NOMO-1 (cell line): ENCODE results near the gene CRTAP.
"Not testable (repeated sequence)": the region's sequence is repeated elsewhere in the genome, so short reads cannot be mapped to it uniquely, and the experiment has no call there.

Experiments
- DNase-seq, 2 experiments: peaks; one replicate each; lab custom pipeline; 2025; ENCODE audit not compliant: unreplicated experiment in 2 of 2; lab: John Stamatoyannopoulos, UW

Gene CRTAP

DNA sequence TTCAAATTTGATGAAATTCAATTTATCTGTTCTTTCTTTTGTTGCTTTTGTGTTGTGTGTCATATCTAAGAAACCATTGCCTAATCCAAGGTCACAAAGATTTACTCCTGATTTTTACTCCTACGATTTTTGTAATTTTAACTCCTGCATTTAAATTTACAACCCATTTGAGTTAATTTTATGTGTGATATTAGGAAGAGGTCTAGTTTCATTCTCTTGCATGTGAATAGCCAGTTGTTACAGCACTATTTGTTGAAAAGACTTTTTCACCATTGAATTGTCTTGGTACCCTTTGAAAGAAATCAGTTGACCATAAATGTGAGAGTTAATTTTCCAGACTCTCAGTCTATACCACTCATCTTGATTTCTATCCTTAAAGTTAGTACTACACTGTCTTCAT, 23.9 kb downstream of the CRTAP start:
- DNase-seq = no peak

DNA sequence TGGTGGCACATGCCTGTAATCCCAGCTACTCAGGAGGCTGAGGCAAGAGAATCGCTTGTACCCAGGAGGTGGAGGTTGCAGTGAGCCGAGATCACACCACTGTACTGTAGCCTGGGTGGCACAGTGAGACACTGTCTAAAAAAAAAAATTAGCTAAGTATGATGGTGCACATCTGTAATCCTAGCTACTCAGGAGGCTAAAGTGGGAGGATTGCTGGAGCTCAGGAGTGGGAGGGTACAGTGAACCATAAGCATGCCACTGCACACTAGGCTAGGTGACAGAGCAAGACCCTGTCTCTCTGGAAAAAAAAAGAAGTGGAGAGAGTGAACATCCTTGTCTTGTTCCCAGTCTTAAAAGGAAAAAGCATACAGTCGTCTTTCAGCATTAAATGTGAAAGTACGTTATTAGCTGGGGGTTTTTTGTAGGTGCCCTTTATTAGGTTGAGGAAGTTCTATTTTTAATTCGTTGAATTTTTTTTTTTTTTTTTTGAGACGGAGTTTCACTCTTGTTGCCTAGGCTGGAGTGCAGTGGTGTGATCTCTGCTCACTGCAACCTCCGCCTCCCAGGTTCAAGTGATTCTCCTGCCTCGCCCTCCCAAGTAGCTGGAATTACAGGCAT, 25.3 kb downstream of the CRTAP start:
- not testable (repeated sequence) for DNase-seq

DNA sequence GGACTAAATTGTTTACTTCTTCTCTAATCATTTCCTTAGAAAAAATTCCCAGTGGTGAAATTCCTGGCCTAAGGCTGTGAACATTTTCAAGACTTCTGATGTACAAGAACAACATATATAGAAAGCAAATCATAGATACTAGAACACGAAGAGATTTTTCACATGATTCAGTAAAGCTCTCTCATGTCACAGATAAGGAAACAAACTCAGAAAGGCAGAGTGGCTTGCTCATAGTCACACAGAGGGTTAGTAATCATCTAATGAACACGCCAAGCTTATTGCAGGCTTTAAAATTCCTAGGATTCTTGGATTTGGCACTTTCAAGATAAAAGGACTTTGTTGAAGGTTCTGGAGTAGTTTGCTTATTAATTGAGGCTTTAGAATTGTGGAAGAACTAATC, 26.2 kb downstream of the CRTAP start:
- DNase-seq = no peak

DNA sequence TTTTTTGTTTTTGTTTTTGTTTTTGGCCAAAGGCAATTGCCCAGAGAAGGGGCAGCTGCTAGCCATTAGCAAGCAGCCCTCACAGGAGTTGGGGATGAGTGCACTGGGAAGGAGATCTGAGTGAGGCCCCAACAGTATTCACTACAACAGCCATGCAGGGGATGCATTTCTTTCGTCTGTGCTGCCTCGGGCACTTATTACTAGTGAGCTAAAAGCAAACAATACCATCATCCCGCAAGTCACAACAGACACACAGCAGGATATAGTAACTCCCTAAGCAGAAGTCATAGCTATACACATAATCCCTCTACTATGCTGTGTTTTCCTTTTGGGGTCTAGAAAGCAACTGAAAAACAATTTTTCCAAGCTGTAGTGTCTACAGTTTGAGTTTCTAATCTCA, 27.2 kb downstream of the CRTAP start:
- DNase-seq = no peak

DNA sequence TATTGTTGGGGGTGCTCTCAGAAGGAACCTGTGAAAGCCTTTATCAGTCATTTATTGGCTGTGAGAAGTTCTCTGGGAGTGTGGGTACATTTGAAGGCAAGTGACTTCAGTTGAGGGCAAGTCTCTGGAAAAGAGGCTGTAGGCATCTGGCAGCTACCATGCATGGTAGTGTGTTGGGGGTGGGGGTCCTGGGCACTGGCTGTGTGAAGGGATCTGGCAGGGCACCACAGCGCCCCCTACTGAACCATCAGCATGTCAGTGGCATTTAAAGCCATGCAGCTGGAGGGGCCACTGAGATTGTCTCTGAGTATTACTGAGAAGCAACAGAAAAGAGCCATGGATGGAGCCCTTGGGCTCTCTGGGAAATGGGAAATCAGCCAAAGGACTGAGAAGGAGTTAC, 30.6 kb downstream of the CRTAP start:
- no peak for DNase-seq

DNA sequence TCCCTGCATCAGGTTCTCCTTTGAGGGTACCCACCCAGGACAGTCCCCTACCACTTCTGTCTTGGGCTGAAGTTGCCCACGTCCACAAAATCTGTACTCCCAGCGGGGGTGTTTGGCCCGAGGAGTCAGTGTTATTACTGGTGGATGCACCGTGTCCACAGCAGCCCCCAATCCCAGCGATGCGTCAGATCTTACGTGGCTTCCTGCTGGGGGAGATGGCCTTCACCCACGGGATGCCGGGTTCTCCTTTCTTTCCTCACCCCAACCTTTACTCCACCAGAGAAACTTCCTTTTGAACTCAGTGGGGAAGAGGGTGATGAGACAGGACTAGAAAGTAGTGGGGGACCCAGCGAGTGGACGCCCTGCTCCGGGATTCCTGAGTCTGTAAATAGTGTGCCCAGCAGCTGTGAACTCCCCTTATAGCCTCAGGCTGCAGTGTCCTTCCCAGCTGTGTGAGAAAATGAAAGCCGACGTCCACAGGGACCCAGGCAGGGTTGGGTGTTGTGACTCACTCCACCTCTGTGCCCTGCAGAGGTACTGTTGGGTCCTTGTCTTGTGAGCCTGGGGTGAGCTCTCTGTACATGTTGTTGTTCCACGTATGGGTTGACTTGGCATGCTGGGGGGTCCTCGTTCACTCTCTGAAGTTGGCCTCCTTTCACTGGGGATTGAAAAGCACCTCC, 31.5 kb downstream of the CRTAP start:
- DNase-seq = no peak

DNA sequence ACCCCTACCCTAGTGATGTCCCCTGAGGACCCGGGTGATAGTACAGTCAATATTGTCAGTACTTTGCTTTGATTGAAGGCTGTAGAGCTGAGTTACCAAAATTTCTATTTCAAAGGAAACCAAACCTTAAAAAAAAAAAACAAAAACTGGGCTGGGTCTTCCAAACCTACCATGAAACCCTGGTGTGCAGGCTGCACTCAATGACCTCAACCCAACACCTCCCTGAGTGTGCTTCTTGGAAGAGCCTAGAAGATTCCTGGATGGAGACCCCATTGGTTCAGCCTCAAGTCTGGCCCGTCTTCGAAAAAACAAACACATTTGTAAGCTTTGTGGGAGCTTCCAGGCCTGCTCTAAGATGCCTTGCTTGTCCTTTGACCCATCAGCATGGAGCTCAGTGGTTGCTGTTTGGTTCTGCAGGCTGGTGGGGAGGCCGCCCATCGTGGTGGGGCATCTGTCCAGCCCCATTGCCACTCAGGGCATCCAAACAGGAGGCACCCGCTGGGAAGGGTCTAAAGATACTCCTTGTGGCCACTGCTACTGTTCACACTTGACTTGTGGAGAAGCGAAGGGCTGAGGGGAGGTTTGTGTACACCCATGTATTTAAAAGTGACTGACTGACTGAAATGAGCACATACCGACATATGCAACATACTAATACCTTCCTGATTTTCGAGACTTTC, 32.2 kb downstream of the CRTAP start:
- no peak for DNase-seq

DNA sequence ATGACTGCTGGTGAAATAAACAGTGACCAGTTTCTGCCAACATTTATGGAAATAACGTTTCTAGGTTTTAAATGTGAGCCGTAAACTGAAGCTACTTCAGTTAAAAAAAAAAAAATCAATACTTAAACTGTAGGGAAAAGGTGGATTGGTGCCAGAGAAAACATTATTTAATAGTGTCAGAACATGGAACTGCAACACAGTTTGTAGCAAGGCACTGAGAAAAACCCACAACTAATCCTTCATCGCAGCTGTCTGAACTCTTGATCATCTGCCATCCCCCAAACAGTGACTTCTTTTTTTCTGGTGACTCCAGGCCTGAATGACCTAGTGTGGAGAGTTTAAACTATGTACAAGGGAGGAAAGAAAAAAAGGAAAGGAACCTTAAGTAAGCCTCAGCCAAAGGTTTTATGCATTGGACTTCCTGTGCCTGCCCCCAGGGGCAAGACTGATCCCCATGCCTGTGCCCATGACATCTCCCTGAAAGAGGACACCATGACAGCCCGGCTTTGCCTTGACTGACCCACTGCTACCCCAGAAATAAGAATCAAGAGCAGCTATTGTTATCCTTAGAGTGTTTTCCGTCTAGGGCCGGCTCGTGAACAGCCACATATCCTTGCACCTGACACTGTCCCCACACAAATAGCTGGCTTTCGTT, 33.1 kb downstream of the CRTAP start:
- no peak for DNase-seq

DNA sequence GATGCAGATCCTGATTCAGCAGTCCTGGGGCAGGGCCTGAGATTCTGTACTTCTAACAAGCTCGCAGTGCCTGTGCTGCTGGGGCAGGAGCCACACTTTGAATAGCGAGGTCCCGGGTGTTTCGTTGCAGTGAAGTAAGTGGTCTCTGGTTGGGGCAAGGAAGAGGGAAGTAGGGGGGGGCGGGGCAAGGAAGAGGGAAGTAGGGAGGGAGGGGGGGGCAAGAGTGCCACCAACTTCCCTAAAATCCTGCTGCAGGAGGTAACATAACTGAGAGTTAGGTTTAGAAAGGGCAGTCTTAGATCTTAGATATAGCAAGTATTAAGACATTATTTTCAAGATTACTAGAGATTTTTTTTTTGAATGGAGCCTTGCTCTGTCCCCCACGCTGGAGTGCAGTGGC, 35.5 kb downstream of the CRTAP start:
- DNase-seq = peak; percentile 26 to 54

DNA sequence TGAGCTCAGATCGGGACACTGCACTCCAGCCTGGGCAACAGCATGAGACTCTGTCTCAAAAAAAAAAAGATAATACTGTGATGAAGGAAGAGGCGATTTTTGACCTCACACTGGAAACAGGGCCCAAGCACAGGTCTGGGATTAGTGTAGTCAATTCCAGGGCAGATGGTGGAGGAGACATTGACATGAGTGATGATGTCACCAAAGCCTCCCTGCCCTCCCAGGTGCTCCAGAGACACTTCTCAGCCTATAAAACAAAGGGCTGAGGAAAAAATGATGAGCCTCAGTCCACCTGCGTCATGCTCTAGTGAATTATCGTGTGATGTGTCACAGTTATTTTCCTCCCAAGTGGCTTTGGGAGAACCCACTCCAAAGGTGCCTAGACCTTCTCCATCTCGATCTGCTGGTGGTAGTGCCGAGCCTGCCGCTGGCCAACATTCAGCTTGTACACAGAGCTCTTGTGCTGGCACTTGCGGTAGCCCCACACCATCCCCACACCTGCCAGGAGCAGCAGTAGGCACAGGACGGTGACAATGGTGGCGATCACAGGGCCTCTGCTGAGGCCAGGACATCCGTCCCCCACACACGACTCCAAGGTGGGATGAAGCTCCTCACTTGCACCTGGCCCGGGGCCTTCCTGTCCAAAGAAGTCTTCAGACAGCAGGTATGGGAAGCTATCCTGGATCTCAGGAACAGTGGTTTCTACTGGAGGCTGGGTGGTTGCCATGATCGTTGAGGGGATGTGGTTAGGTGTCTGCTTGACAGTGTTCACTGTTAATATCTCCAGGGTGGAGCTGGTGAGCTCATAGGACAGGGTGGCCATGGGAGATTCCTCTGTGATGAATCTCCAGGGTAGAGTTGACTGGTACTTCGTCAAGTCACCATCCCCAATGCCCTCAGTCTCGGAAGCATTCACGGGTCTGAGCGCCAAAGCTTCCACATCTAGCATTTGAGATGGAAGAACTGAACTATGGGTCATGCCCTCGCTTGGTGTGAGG, 38.8 kb downstream of the CRTAP start:
- DNase-seq = no peak

DNA sequence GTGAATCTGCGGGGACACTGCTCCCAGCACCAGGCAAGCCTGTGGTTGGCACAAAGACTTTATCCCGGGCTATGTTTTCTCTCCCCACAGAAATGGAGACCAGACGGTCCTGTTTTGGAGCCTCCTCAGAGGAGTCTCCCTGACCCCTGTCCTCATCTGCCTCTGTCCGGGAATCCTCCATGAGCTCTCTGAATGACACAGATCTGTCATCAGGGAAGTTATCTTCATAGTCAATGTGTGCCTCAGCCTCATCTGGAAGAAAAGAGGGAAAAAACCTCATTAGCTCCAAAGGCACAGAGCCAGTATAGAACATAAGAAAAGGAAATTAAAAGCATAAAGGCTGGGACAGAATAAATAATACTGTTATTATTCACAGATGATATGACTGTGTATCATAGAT, 40.0 kb downstream of the CRTAP start:
- no peak for DNase-seq

DNA sequence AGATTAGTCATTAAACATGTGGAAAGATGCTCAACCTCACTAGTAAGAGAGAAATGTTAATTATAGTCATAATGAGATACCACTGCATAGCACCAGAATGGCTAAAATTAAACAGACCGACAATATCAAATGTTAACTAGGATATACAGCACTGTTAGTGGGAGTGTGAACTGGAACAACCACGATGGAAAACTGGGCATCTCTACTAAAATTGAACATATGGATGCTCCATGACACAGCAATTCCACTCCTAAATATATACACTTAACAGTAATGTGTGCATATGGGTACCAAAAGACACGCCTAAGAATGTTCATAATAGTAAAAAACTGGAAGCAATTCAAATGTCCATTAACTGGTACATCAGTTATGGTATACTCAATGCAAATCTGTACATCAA, 41.5 kb downstream of the CRTAP start:
- no peak for DNase-seq

DNA sequence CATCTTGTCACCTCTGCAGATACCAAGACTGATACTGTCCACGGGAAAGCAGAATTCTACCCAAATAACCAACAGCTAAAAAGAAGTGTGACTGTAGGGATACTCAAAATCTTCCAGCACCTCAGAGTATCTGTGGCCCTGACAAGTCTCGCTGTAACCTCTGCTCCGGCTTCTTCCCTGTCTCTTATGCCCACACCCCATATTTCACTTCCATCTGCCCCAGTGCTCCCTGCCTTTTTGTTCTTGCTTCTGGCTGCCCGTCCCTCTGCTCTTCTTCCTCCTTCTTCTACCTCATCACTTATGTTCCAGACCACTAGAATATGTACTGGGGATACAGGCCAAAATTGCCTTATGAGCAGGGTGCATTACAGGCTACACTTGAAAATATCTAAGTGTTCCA, 45.4 kb downstream of the CRTAP start:
- DNase-seq = no peak

DNA sequence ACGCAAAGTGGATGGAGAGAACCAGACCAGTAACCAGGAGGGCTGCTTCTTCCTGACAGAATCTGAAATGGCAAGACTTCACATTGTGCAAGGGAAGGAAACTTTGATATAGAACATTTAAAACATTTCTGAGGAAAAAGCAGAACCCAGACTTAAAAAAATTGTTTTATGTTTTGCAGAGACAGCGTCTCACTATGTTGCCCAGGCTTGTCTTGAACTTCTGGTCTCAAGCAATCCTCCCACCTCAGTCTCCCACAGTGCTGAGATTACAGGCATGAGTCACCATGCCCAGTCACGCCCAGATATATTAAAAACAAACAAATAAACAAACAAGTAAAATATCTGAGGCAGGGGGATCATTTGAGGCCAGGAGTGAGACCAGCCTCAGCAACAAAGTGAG, 46.2 kb downstream of the CRTAP start:
- no peak for DNase-seq

DNA sequence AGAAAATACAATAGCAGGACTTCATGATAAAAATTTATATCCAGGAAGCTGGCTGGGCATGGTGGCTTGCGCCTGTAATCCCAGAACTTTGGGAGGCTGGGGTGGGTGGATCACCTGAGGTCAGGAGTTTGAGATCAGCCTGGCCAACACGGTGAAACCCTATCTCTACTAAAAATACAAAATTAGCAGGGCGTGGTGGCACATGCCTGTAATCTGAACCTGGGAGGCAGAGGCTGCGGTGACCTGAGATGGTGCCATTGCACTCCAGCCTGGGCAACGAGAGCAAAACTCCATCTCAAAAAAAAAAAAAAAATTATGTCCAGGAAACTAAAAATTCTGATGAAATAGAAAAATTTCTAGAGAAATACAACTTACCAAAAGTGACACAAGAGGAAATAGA, 48.8 kb downstream of the CRTAP start:
- DNase-seq = not testable (repeated sequence)

DNA sequence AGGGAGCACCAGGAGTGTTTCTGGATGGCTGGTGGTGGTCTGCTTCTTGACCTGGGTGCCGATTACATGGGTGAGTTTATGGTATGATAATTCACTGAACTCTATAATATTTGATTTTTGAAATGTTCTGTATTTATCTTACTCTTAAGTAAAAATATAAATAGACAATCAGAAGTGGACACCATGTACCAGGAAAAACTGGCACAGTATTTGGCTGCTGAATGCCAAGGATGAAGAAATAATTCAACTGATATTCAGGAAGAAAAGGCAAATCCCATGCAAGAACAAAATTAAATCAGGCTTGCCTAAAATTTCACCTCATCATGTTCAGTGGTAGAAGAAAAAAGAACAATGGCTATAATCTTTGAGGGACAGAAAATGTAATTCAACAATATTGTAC, 51.6 kb downstream of the CRTAP start:
- DNase-seq = no peak

DNA sequence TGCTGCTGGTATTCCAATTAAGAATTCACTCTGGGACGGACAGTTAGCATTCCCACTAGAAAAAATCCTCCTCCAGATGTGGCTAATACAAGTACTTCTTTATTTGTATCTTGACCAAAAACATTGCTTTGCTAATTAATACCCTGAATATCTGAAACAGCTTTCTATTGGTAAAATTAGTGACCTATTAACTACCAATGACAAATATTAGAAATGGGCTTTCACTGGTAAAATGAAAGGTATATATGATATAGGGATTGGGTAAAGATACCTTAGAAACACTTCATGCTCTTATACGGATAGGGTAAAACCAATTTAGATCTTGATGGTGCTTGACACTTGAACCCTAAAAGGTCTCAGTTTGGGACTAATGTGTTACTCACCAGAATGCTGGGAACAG, 52.3 kb downstream of the CRTAP start:
- no peak for DNase-seq

DNA sequence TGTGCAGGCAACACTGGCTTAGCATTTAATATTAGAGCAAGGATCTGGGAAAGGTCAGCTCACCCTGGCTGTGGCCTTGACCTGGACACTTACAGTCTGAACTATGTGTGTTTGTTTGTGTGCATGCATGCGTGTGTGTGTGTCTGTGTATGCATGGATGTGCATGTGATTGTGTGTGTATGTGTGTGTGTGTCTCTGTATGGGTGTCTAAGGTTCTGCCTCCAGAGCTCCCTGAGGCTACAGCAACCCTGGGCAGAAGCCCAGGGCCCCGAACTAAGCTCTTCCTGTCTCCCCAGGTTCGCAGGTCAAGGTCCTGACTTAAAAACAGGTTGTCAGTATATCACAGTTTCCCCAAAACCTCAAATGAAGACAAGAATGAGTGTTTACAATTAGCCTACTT, 53.5 kb downstream of the CRTAP start:
- DNase-seq = no peak

DNA sequence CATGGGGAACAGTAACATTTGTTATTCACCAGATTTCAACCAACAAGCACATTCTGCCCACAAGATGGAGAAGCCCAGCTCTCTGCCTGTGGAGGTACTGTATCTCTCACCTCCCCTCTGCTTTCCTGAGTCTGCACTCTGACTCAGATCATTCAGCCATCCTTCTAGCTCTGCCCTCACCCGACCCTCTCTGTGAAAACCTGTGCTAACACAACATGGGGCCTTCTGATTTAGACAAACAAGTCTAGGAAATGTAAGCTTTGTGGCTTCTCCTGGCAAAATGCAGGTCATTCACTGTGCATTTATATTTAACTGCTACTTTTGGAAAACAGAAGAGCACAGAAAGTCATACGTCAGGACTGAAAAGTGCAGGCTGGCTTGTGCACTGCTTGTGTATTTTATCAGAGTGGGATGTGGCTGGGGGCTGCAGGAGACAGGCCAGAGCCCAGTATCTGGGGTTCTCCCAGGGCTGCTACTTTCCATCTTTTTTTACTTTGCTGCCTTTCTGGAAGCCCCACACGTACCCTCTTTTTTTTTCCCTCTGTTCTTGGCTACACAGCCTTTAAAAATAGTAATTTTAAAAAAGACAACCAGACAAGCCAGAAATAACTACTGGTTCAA, 54.0 kb downstream of the CRTAP start:
- no peak for DNase-seq

DNA sequence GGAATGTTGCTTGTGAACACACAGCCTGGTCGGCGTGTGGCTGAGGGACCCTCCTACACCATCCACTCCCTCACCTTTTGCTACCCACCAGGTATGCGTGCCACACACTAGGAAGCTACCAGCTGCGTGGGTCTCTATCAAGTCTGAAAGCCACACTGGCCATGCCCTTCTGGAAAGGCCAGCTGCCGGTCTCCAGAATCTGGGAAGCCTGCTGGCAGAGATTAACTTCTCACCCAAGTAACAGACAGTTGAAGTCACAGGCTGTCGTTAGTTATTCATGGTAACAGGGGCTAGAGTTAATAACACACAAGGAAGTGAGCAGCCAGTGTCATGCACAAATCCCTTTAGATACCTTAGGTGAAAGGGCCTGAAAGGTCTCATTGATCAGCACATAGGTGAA, 56.7 kb downstream of the CRTAP start:
- no peak for DNase-seq
